Tibial artery (tissue), 4 donors: ENCODE measurements around the gene CRYBA2.

Experiments used
- DNase-seq, 2 donors: peaks; one replicate each; pipeline ENCODE4 v3.0.0-alpha.2; 2019
- H3K27ac ChIP-seq, 2 donors: fragments of 200-600 bp; sonication (generic) in 1 of 2; 1 replicate in 1 of 2; 2 replicates in 1 of 2; pipeline ENCODE4 v1.5.1; 2018 to 2019; ENCODE audit warnings: mild to moderate bottlenecking in 1 of 2
- H3K27me3 ChIP-seq, 2 donors: fragments of 200-600 bp; sonication (generic) in 1 of 2; one replicate each; pipeline versions ENCODE4 v1.5.1 to v1.6.0; 2016 to 2019
- H3K36me3 ChIP-seq, 3 donors: fragments of 200-600 bp; sonication (generic) in 2 of 3; one replicate each; pipeline ENCODE4 v1.5.1; 2016 to 2019; ENCODE audit warnings: mild to moderate bottlenecking in 2 of 3
- H3K4me1 ChIP-seq, 4 donors: fragments of 200-600 bp; sonication (generic) in 2 of 4; 1 replicate in 3 of 4; 2 replicates in 1 of 4; pipeline ENCODE4 v1.5.1; 2016 to 2019
- H3K4me3 ChIP-seq, 2 donors: fragments of 200-600 bp; sonication (generic) in 1 of 2; 1 replicate in 1 of 2; 2 replicates in 1 of 2; pipeline ENCODE4 v1.5.1; 2018 to 2019; ENCODE audit warnings: mild to moderate bottlenecking in 2 of 2
- H3K9me3 ChIP-seq, 3 donors: fragments of 200-600 bp; sonication (generic) in 1 of 3; one replicate each; pipeline ENCODE4 v1.5.1; 2016 to 2019
- CTCF ChIP-seq, 2 experiments: fragments of 200-600 bp in 1 of 2; fragments of 450-650 bp in 1 of 2; IDR thresholded peaks; one replicate each; pipeline ENCODE4 v1.5.1; 2017 to 2019; ENCODE audit warnings: antibody characterized with exemption in 2 of 2, mild to moderate bottlenecking in 1 of 2, moderate library complexity in 1 of 2
- intact Hi-C: fragments of 100-400 bp; cut with DNase I; formaldehyde crosslinking; loops from one replicate; pipeline ENCODE4 v1.15.0; 2023; ENCODE audit warnings: low total_unique reads

CRYBA2 gene

GRCh38 chr2:219030177-219030940 is 37.1 kb upstream of the CRYBA2 start:
- H3K4me3 ChIP-seq: no peak overlapping the region
- peaks cover 0 to 56% of the 10 kb centered on the region in 2 donors for H3K27me3 ChIP-seq
- no peaks in the 10 kb centered on the region for H3K4me1 ChIP-seq
- intact Hi-C loops: no loop called here
- no peak for TF ChIP-seq CTCF (IDR thresholded peaks at IDR 0.05)
- H3K36me3 ChIP-seq: no peaks in the 10 kb centered on the region
- no peak overlapping the region for H3K27ac ChIP-seq
- no peaks in the 10 kb centered on the region for H3K9me3 ChIP-seq
- no peak for DNase-seq

- peak; percentile 79 to 83 for DNase-seq
- Histone ChIP-seq H3K4me3 (no peak overlapping the region), H3K27me3 (peaks cover 0 to 62% of the 10 kb centered on the region in 2 donors), H3K27ac (no peak overlapping the region), H3K36me3 (no peaks in the 10 kb centered on the region), H3K4me1 (no peaks in the 10 kb centered on the region), H3K9me3 (no peaks in the 10 kb centered on the region)
- peak; percentile 87 to 98 for TF ChIP-seq CTCF (IDR thresholded peaks at IDR 0.05)
- intact Hi-C loops: no loop called here
Measured at GRCh38 chr2:219029829-219030165, 36.6 kb upstream of the CRYBA2 start.

- H3K27ac ChIP-seq: no peak overlapping the region
- intact Hi-C loops: no loop called here
- no peaks in the 10 kb centered on the region for H3K36me3 ChIP-seq
- no peaks in the 10 kb centered on the region for H3K4me1 ChIP-seq
- no peak for TF ChIP-seq CTCF (IDR thresholded peaks at IDR 0.05)
- no peak overlapping the region for H3K4me3 ChIP-seq
- DNase-seq: no peak
- H3K27me3 ChIP-seq: peaks cover 0 to 68% of the 10 kb centered on the region in 2 donors
- H3K9me3 ChIP-seq: no peaks in the 10 kb centered on the region
Measured at GRCh38 chr2:219028996-219029828, 36.0 kb upstream of the CRYBA2 start.

- intact Hi-C loops: no loop called here
- no peaks in the 10 kb centered on the region for H3K36me3 ChIP-seq
- H3K27ac ChIP-seq: no peak overlapping the region
- no peaks in the 10 kb centered on the region for H3K4me1 ChIP-seq
- no peak for TF ChIP-seq CTCF (IDR thresholded peaks at IDR 0.05)
- H3K27me3 ChIP-seq: peaks cover 0 to 77% of the 10 kb centered on the region in 2 donors
- H3K9me3 ChIP-seq: no peaks in the 10 kb centered on the region
- H3K4me3 ChIP-seq: no peak overlapping the region
- no peak for DNase-seq
Measured at GRCh38 chr2:219028141-219028540, 34.9 kb upstream of the CRYBA2 start.

- H3K4me3 ChIP-seq: no peak overlapping the region
- TF ChIP-seq CTCF (IDR thresholded peaks at IDR 0.05): no peak
- no peaks in the 10 kb centered on the region for H3K9me3 ChIP-seq
- intact Hi-C loops: no loop called here
- H3K4me1 ChIP-seq: no peaks in the 10 kb centered on the region
- no peaks in the 10 kb centered on the region for H3K36me3 ChIP-seq
- H3K27ac ChIP-seq: no peak overlapping the region
- DNase-seq: no peak
- H3K27me3 ChIP-seq: peaks cover 0 to 76% of the 10 kb centered on the region in 2 donors
Measured at GRCh38 chr2:219027511-219028055, 34.4 kb upstream of the CRYBA2 start.
